ENCODE results near the gene GGA1. TPM values are rescaled to one million over a fixed set of nuclear protein-coding genes. Genes with fewer than 3 reads are reported as not detected.

GGA1 gene
- total RNA-seq, 2 donors from 2014 or later, result 17.7 to 29.0 TPM

DNA sequence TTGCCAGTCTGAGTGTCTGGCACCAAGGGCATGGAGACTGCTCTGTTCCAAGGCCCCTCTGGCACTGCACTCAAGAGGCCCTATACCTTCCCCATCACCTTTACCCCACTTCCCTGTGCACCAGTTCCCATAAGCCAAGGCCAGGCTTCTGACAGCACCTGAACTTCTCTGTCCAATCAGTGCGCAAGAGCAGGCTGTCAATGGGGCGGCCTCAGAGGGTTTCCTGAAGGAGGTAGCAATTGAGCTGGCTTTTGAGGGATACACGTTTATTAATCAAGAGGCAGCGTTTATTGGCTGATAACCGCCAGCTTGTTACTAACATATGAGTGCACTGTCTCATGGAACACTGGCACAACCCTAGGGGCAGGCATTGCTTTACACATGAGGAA is 32.9 kb downstream of the GGA1 start:
- no peaks in the 10 kb centered on the region for H3K36me3 ChIP-seq
- H3K27ac ChIP-seq, result no peak overlapping the region
- no peak overlapping the region for H3K4me3 ChIP-seq
- no peaks in the 10 kb centered on the region for H3K9me3 ChIP-seq
- H3K4me1 ChIP-seq, result peaks cover 0 to 37% of the 10 kb centered on the region in 2 donors
- TF ChIP-seq, protein P1, sequence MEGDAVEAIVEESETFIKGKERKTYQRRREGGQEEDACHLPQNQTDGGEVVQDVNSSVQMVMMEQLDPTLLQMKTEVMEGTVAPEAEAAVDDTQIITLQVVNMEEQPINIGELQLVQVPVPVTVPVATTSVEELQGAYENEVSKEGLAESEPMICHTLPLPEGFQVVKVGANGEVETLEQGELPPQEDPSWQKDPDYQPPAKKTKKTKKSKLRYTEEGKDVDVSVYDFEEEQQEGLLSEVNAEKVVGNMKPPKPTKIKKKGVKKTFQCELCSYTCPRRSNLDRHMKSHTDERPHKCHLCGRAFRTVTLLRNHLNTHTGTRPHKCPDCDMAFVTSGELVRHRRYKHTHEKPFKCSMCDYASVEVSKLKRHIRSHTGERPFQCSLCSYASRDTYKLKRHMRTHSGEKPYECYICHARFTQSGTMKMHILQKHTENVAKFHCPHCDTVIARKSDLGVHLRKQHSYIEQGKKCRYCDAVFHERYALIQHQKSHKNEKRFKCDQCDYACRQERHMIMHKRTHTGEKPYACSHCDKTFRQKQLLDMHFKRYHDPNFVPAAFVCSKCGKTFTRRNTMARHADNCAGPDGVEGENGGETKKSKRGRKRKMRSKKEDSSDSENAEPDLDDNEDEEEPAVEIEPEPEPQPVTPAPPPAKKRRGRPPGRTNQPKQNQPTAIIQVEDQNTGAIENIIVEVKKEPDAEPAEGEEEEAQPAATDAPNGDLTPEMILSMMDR (IDR thresholded peaks at IDR 0.05), result no peak
- H3K27me3 ChIP-seq, result no peaks in the 10 kb centered on the region
- DNase-seq (ENCODE audit: low spot score), result no peak

GRCh38 chr22:37643225-37643847 is 34.7 kb downstream of the GGA1 start:
- Histone ChIP-seq H3K4me3 (no peak overlapping the region), H3K27ac (no peak overlapping the region), H3K9me3 (no peaks in the 10 kb centered on the region), H3K4me1 (peaks cover 0 to 34% of the 10 kb centered on the region in 2 donors), H3K36me3 (no peaks in the 10 kb centered on the region), H3K27me3 (no peaks in the 10 kb centered on the region)
- TF ChIP-seq, protein P1 (IDR thresholded peaks at IDR 0.05), result peak; percentile 64 to 95
- DNase-seq (ENCODE audit: low spot score), result peak; percentile 88

GRCh38 chr22:37647317-37647716 is 38.7 kb downstream of the GGA1 start:
- H3K36me3 ChIP-seq, result no peaks in the 10 kb centered on the region
- peaks cover 0 to 9% of the 10 kb centered on the region in 2 donors for H3K4me1 ChIP-seq
- H3K27ac ChIP-seq, result no peak overlapping the region
- DNase-seq (ENCODE audit: low spot score), result no peak
- H3K9me3 ChIP-seq, result no peaks in the 10 kb centered on the region
- TF ChIP-seq, protein P1 (IDR thresholded peaks at IDR 0.05), result no peak
- H3K4me3 ChIP-seq, result no peak overlapping the region
- H3K27me3 ChIP-seq, result no peaks in the 10 kb centered on the region

- Histone ChIP-seq H3K36me3 (no peaks in the 10 kb centered on the region), H3K27ac (no peak overlapping the region), H3K4me1 (peaks cover 0 to 7% of the 10 kb centered on the region in 2 donors), H3K27me3 (no peaks in the 10 kb centered on the region), H3K4me3 (no peak overlapping the region), H3K9me3 (no peaks in the 10 kb centered on the region)
- DNase-seq (ENCODE audit: low spot score), result no peak
- TF ChIP-seq, protein P1 (IDR thresholded peaks at IDR 0.05), result no peak
Measured at GRCh38 chr22:37647928-37648327, 39.3 kb downstream of the GGA1 start.

DNA sequence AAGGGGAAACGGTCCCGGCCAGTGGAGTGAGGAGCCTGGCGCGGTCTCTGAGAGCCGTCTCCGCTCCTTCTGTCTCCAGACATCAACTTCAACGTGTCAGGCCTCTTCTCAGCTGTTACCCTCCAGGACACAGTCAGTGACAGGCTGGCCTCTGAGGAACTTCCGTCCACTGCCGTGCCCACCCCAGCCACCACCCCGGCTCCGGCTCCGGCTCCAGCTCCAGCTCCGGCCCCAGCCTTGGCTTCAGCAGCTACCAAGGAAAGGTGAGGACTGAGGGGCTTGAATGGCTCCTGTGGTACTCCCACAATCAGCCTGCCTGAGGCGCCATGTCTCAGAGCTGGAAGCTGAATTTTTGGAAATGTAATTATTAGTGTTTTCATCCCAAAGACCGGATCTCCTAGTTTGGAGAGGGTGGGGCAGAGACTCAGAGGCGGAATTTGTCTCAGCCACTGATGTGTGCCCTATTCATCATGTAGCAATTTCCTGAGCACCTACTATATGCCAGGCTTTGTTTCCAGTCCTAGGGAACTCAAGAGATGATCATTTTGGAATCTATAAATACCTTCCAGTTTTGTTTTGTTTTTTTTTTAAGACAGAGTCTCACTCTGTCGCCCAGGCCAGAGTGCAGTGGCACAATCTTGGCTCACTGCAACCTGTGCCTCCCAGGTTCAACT is 42.0 kb downstream of the GGA1 start:
- no peak for DNase-seq (ENCODE audit: low spot score)

More for the DNA sequence above, 42.0 kb downstream of the GGA1 start:
- H3K4me3 ChIP-seq, result no peak overlapping the region
- TF ChIP-seq, protein P1 (IDR thresholded peaks at IDR 0.05), result no peak
- no peaks in the 10 kb centered on the region for H3K4me1 ChIP-seq
- H3K36me3 ChIP-seq, result no peaks in the 10 kb centered on the region
- H3K27ac ChIP-seq, result no peak overlapping the region
- H3K27me3 ChIP-seq, result no peaks in the 10 kb centered on the region
- no peaks in the 10 kb centered on the region for H3K9me3 ChIP-seq
